8988T (cell line): ENCODE results near the gene MAP3K15.
"Not testable (repeated sequence)": the region's sequence is repeated elsewhere in the genome, so short reads cannot be mapped to it uniquely, and the experiment has no call there.

Source experiments
- DNase-seq: peaks from one replicate; pipeline ENCODE4 v3.0.0; 2011

The MAP3K15 gene

GRCh38 chrX:19517965-19518364, 2.7 kb upstream of the MAP3K15 start:
- DNase-seq = no peak

- DNase-seq = peak; percentile 26
Observed at GRCh38 chrX:19515615-19516105, 352 bp upstream of the MAP3K15 start.

GRCh38 chrX:19513383-19513782, 1.9 kb downstream of the MAP3K15 start:
- DNase-seq = peak; percentile 27

GRCh38 chrX:19512961-19513360, 2.3 kb downstream of the MAP3K15 start:
- no peak for DNase-seq

- no peak for DNase-seq
Observed at GRCh38 chrX:19512359-19512758, 2.9 kb downstream of the MAP3K15 start.

GRCh38 chrX:19511796-19512195, 3.5 kb downstream of the MAP3K15 start:
- DNase-seq = not testable (repeated sequence)

GRCh38 chrX:19496711-19497110, 18.6 kb downstream of the MAP3K15 start:
- no peak for DNase-seq

GRCh38 chrX:19487520-19488200, 27.6 kb downstream of the MAP3K15 start:
- DNase-seq = no peak

- no peak for DNase-seq
Observed at GRCh38 chrX:19479458-19479857, 35.9 kb downstream of the MAP3K15 start.

DNA sequence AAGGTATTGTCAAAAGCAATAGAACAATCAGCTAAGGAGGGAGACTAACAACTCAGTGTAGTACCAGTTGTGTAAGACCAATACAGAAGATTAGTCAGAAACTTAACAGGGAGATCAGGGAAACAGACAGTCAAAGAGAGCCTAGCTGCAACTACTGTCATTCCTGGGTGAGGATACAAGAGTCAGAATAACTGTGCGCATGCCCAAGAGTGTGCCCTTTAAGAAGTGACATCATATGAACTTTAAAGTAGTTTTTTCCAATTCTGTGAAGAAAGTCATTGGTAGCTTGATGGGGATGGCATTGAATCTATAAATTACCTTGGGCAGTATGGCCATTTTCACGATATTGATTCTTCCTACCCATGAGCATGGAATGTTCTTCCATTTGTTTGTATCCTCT, 46.9 kb downstream of the MAP3K15 start:
- not testable (repeated sequence) for DNase-seq

- no peak for DNase-seq
Observed at GRCh38 chrX:19462879-19463278, 52.4 kb downstream of the MAP3K15 start.

- DNase-seq = no peak
Observed at GRCh38 chrX:19462231-19462630, 53.1 kb downstream of the MAP3K15 start.

DNA sequence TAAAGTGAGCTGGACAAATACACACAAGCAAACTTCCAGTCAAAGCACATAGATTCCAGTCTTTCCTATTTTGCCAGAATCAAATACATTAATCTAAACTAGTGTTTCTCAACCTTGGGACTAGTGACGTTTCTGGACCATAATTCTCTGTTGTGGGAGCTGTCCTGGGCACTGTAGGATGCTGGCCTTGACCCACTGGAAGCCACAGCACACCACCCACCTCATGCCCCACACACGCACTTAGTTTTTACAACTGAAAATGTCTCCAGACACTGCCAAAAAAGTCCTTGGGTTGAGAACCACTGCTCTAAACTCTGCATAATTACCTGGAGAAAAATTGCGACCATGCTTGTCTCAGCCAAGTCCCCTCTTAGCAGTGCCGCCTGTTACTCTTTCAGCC, 57.6 kb downstream of the MAP3K15 start:
- no peak for DNase-seq

DNA sequence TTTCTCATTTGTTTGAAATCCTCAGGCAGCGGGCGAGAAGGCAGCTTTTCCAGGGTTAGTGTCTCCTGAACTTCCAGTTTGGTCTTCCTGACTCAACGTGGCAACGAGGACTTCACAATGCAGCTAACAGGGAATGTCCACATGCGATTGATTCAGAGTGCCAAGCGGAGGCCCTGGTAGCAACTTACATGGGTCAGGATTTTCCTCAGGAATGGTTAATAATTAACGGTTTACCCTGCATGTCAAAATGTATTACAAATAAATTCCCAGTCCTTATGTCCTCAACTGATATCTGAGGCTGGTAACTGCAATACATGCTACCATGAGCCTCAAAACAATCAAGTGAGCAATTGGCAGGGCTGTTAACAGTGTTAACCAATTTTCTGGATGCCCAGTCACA, 67.2 kb downstream of the MAP3K15 start:
- no peak for DNase-seq

GRCh38 chrX:19446397-19446796, 68.9 kb downstream of the MAP3K15 start:
- DNase-seq = no peak

DNA sequence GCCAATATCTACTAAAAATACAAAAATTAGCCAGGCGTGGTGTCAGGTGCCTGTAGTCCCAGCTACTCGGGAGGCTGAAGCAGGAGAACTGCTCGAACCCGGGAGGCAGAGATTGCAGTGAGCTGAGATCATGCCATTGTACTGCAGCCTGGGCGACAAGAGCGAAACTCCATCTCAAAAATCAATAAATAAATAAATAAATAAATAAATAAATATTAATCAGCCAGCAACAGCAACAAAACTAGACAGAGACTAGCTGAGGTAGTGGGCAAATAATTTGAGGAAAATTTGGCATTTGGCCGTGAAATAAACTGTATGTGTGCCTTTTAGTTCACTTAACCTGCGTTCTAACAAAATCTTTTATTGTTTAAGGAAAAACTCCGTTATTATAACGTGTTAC, 69.5 kb downstream of the MAP3K15 start:
- not testable (repeated sequence) for DNase-seq

GRCh38 chrX:19443869-19444526, 71.3 kb downstream of the MAP3K15 start:
- no peak for DNase-seq

DNA sequence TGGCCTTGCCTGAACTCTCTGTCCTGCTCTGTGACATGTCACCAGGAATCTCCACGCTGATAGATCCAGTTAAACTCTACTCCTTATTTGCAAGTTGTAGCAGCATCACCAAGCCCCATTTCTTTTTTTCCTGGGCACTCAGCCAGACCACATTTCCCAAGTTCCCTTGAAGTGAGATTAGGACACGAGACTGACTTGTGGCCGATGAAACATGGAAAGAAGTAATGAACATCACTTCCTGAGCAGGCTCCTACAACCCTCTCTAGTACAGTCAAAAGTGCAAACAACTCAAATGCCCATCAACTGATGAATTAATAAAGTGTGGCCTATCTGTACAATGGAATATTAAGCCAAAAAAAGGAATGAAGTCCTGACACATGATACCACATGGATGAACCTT, 74.6 kb downstream of the MAP3K15 start:
- no peak for DNase-seq

GRCh38 chrX:19422661-19423060, 92.6 kb downstream of the MAP3K15 start:
- not testable (repeated sequence) for DNase-seq

GRCh38 chrX:19410259-19410658, 105.0 kb downstream of the MAP3K15 start:
- DNase-seq = no peak

- DNase-seq = no peak
Observed at GRCh38 chrX:19403696-19404095, 111.6 kb downstream of the MAP3K15 start.

DNA sequence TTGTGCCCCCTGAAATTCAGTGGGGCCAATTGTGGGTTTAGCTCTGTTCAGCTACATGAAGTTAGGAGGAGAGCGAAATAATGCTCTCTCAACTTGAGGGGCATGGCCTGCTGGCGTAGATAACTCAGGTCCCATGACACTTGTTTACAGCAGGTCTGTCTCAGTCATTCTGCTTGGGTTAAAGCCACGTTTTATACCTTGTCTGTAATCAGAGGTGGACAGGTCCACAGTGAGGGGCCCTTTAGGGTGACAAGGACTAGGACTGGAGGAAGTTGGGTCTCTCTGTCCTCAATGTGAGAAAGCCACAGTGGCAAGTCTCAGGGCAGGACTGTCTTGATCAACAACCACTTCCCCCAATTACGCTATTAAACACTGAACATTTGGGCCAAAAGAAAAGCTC, 122.6 kb downstream of the MAP3K15 start:
- no peak for DNase-seq

GRCh38 chrX:19392078-19392477, 123.2 kb downstream of the MAP3K15 start:
- DNase-seq = no peak

- no peak for DNase-seq
Observed at GRCh38 chrX:19389227-19389845, 126.0 kb downstream of the MAP3K15 start.
